HG03060 (cell line): Measurements from ENCODE around the gene WDTC1.
"Not testable (repeated sequence)": the region's sequence is repeated elsewhere in the genome, so short reads cannot be mapped to it uniquely, and the experiment has no call there.

Experiments used
- ATAC-seq: cut with Tn5 transposase; IDR thresholded peaks from one replicate; pipeline ENCODE4 v1.9.1; 2021; ENCODE audit warnings: low read depth, moderate number of reproducible peaks; ENCODE audit not compliant: unreplicated experiment

Gene WDTC1

DNA sequence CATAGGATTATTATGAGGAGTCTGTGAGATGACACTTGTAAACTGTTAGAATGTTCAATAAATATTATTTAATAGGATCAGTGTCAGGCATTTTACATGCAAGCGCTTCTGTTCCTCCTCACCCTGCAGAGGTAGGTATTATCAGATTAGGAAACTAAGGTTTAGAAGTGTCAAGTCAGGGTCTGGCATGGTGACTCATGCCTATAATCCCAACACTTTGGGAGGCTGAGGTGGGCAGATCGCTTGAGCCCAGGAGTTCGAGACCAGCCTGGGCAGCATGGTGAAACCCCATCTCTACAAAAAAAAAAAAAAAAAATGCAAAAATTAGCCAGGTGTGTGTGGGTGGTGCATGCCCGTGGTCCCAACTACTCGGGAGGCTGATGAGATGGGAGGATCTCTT, 9.2 kb downstream of the WDTC1 start:
- ATAC-seq = not testable (repeated sequence)

DNA sequence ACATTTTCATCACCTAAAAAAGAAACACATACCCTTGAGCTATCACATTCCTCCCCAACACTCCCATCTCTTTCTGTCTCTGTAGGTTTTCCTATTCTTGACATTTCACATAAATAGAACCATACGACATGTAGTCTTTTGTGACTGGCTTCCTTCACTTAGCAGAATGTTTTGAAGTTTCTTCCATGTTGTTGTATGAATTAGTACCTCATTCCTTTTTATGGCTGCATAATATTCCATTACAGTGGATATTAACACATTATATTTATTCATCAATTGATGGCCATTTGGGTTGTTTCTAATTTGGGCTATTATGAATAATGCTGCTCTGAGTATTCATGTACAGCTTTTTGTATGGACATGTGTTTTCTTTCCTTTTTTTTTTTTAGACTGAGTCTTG, 11.8 kb downstream of the WDTC1 start:
- no peak for ATAC-seq

GRCh38 chr1:27253596-27253995, 19.2 kb downstream of the WDTC1 start:
- ATAC-seq = no peak

- no peak for ATAC-seq
These were observed 20.7 kb downstream of the WDTC1 start for GRCh38 chr1:27255136-27255535.

DNA sequence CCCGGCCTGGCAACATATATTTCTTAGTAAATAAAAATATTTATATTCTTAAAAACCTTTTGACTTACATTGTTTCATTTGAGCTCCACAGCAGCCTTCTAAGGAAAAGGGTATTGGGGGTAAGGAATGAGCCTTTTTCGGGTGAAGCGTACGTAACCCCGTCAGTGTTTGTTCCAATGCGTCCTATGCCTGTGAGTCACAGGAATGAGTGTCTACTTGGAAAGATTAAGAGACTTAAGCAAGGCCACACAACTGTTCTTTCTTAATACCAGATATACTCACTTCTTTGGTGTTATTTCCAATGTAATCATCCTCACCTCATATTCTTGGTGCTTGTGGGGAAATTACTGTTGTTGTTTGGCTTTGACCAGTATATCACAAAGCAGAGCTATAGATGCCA, 22.7 kb downstream of the WDTC1 start:
- no peak for ATAC-seq

DNA sequence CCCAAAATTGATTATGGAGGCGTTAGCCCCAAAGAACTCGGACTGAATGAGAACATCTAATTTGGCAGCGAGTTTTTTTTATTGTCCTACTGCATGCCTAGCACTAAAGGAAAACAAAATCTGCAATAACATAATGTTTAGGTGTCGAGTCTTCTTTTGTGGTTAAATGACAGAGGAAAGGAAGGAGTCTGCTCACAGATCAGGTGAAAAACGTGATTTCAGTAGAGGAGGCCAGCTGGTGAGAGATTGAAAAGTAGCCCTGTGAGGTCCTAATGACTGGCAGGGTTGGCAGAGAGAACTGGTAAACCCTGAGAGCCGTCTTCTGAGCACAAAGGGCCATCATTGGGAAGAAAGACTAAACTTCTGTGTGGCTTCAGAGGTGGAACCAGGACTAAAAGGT, 24.2 kb downstream of the WDTC1 start:
- no peak for ATAC-seq

- no peak for ATAC-seq
These were observed 32.7 kb downstream of the WDTC1 start for GRCh38 chr1:27267153-27267552.

DNA sequence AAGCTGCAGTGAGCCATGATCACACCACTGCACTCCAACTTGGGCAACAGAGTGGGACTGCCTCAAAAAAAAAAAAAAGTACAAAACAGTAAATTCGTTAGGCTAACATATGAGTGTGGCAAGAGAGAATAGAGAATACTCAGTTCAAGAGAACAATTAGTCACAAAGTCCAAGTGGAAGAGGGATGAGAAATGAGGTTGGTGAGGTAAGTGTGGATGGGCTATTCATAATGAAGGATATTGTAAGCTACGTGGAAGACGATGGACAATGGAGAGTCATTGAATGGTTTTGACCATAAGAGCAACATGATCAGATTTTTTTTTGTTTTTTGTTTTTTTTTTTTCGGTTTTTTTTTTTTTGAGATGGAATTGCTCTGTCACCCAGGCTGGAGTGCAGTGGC, 34.8 kb downstream of the WDTC1 start:
- ATAC-seq = no peak

DNA sequence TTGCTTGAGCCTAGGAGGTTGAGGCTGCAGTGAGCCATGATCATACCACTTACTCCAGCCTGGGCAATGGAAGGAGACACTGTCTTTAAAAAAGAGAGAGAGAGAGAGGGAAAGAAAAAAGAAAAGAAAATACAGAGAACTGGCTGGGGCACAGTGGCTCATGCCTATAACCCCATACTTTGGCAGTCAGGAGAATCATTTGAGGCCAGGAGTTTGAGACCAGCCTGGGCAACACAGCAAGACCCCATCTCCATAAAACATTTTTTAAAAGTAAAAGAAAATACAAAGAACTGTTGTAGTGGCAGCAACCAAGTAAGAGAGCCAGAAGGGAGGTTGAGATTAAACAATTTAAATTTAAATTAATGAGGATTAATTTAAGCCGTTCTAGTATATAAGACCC, 39.8 kb downstream of the WDTC1 start:
- ATAC-seq = no peak

- ATAC-seq = no peak
These were observed 41.3 kb downstream of the WDTC1 start for GRCh38 chr1:27275696-27276095.

GRCh38 chr1:27284425-27285273, 50.2 kb downstream of the WDTC1 start:
- no peak for ATAC-seq

GRCh38 chr1:27285274-27285660, 50.8 kb downstream of the WDTC1 start:
- ATAC-seq = no peak

DNA sequence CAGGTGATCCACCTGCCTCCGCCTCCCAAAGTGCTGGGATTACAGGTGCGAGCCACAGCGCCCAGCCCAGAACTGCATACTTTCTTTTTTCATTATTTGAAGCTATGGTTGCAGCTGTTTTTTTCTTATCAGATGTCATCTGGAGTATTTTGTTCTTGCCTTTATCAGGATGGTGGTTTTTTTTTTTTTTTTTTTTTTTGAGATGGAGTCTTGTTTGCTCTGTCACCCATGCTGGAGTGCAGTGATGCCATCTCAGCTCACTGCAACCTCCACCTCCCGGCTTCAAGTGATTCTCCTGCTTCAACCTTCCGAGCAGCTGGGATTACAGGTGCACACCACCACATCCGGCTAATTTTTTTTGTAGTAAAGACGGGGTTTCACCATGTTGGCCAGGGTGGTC, 51.4 kb downstream of the WDTC1 start:
- ATAC-seq = not testable (repeated sequence)

- not testable (repeated sequence) for ATAC-seq
These were observed 54.7 kb downstream of the WDTC1 start for GRCh38 chr1:27289125-27289524.

GRCh38 chr1:27290581-27290980, 56.1 kb downstream of the WDTC1 start:
- ATAC-seq = no peak

GRCh38 chr1:27292106-27292505, 57.7 kb downstream of the WDTC1 start:
- ATAC-seq = no peak

GRCh38 chr1:27293915-27294314, 59.5 kb downstream of the WDTC1 start:
- no peak for ATAC-seq

DNA sequence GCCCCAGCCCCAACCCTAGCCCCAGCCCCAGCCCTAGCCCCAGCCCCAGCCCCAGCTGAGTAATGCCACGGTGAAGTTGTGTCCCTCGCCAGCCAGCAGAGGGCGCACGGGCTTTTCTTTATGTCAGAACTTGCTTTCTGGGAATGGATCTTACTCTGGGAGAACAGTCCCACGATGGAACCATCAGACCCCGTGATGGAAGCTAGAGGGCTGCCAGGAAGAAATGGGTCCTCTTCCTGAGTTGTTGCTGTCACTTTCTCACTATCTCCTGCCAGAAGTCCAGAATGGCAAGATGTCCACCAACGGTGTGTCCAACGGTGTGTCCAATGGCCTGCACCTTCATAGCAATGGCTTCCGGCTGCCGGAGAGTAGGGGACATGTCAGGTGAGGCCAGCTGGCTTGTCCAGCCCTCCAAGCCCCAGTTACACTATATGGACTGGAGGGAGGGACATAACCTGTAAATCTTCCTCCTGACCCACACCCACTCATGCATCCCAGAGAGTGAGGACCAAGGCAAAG, 62.4 kb downstream of the WDTC1 start:
- no peak for ATAC-seq

- no peak for ATAC-seq
These were observed 63.5 kb downstream of the WDTC1 start for GRCh38 chr1:27297903-27298302.

DNA sequence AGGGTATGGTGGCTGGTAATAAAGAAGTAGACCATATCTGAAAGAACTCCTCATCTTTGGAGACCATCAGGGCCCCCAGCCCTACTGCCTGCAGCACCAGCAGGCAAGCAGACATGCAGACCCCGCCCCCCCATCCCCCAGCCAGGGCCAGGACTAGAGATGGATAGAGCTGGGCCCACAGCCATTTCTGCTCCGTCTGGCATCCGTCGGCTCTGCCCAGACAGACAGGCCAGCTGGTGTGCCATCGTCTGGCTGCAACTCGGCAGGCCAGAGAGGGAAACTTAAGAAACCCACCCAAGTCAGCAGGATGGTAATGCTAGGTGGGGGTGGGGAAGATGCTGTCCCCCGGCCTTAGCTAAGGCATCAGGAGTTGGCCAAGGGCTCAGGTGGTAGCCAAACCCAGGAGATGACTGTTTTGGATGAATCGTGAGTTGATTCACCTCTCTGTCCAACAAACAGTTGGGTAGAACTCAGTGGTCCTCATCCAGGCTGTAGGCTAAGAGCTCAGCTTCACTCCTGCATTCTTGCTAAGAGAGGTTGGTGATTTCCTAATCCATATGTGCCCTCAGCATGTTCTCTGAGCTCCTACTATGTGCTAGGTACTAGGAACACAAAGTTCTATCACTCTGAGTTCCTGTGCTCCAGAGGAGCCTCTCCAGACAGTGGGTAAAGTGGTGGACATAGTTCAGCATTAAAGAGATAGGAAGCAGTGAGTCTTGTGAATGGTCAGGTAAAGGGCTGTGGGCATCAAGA, 64.4 kb downstream of the WDTC1 start:
- no peak for ATAC-seq

DNA sequence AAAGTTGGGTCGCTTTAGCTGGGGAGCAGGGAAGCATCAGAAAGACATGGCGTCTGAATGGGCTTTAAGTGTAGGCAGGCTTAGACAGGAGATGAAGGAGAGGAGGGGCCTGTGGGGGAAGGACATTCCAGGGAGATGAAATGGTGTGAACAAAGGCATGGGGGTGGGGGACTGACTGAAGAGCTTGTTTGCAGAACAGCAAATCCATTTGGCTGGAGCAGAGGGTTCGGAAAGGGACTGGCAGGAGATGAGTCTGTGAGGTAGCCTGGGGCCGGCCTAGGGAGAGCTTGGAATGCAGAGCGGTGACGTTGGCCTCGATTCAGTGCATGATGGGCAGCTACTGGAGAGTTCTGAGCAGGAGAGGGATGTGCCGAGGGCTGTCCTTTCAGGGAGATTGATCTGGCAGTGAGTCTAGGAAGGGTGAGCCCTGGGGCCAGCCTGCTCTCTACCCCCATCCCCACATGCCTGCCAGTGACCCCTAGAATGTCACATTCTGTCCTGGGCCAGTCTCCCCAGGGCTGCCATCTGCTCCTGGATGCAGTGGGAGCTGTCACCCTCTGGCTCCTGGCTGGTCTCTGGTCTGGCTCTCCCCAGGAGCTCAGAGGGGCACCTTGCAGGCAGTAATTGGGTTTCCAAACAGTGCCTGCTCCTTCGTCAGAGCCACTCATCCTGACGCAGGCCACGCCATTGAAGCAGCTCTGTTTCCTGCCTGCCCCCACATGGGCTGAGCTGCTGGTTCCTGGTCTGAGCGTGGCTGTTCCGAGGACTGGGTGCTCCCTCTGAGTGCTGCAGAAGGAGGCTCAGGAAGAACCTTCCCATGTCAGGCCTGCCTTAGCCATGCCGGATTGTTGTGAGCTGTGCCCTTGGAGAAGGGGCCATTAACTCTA, 65.2 kb downstream of the WDTC1 start:
- no peak for ATAC-seq
